Psoas muscle (tissue), 8 donors: ENCODE results near the gene GSTM1. TPM values are rescaled to one million over a fixed set of nuclear protein-coding genes. Genes with fewer than 3 reads are reported as not detected.
"Not testable (repeated sequence)": the region's sequence is repeated elsewhere in the genome, so short reads cannot be mapped to it uniquely, and the experiment has no call there.

Source experiments
- ATAC-seq, 4 donors: fragments of 200-7000 bp; cut with Tn5 transposase; one replicate each; pipeline ENCODE4 v1.9.1; 2020; ENCODE audit warnings: moderate library complexity in 3 of 4, mild to moderate bottlenecking in 2 of 4
- DNase-seq, 2 donors: peaks; one replicate each; pipeline ENCODE4 v3.0.0-alpha.2; 2020
- H3K27ac ChIP-seq: fragments of 200-600 bp; one replicate; pipeline ENCODE4 v1.8.0; 2022
- H3K27me3 ChIP-seq, 3 donors: fragments of 200-600 bp in 1 of 3; one replicate each; pipeline versions ENCODE4 v1.6.1 to v1.8.0; 2013 to 2022; ENCODE audit warnings: low read length in 2 of 3, mild to moderate bottlenecking in 2 of 3, moderate library complexity in 1 of 3; ENCODE audit not compliant: insufficient read depth in 3 of 3
- H3K36me3 ChIP-seq, 2 donors: fragments of 200-600 bp in 1 of 2; one replicate each; pipeline versions ENCODE4 v1.6.1 to v1.8.0; 2013 to 2022; ENCODE audit warnings: low read depth in 1 of 2, mild to moderate bottlenecking in 1 of 2, moderate library complexity in 1 of 2; ENCODE audit not compliant: insufficient read depth in 1 of 2
- H3K4me1 ChIP-seq: fragments of 200-600 bp; one replicate; pipeline ENCODE4 v1.8.0; 2022
- H3K4me3 ChIP-seq: fragments of 200-600 bp; one replicate; pipeline ENCODE4 v1.8.0; 2022; ENCODE audit warnings: mild to moderate bottlenecking
- H3K9me3 ChIP-seq: fragments of 200-600 bp; one replicate; pipeline ENCODE4 v1.8.0; 2022
- CTCF ChIP-seq: fragments of 200-600 bp; IDR thresholded peaks from one replicate; pipeline ENCODE4 v1.8.0; 2022; ENCODE audit warnings: antibody characterized with exemption
- WGBS, 3 donors: extraction: QIAGEN DNeasy Blood & Tissue Kit; methylation state at CpG; one replicate each; pipeline versions ENCODE4 v1.1.6 to v1.1.7; 2013; 5-methylcytosine and 5-hydroxymethylcytosine counted together
- intact Hi-C, 2 donors: fragments of 100-400 bp; cut with DNase I; formaldehyde crosslinking; loops; one replicate each; pipeline versions ENCODE4 v1.11.0 to v1.14.2; 2022
- polyA plus RNA-seq, 3 donors: library from polyadenylated mRNA; stranded (reverse); fragments of 200-250 nt; gene quantifications; one replicate each; pipeline ENCODE4 v1.2.3, GENCODE V29; 2013
- total RNA-seq, 4 donors: library from RNA; stranded (reverse); fragmentation: NEBNext Ultra II Directional in 2 of 4; extraction: Animal tissue kit (Norgen Biotek cat#: 25700) in 2 of 4; gene quantifications; one replicate each; pipeline versions ENCODE4 v1.2.1 to v1.2.4, GENCODE V29; 2021 to 2023
- donor health status: healthy with polysubstance abuse.
- donor health status: DM: no; HTN: no; CAD: no; lungs with moderate emphysema.
- donor health status: Bipolar disorder and iron deficiency.
- donor health status: healthy.
- donor health status: DM: yes; HTN: yes; CAD: no.
- donor health status: DM: no; HTN: no; CAD: no.
- donor health status: DM: no; HTN: no; CAD: no.
- donor health status: DM: yes; HTN: yes; CAD: no.

The GSTM1 gene
- total and polyA plus RNA-seq, 7 donors = 0.21 to 89.4 (median 27.6) TPM; not detected in 1

GRCh38 chr1:109689844-109690405 is 2.3 kb downstream of the GSTM1 start:
- H3K9me3 ChIP-seq = no peaks in the 10 kb centered on the region
- WGBS, 3 donors = 13 to 30% methylated on average over 6 of the region's 6 CpGs; no CpG with 5 or more reads in 1 of the 3 donors
- intact Hi-C loops = loop anchor here in 1 of 2 donors (5.0 kb wide), 1 partner anchor 48 kb away; no protein-coding TSS in a partner anchor
- peaks cover 29% of the 10 kb centered on the region for H3K4me1 ChIP-seq
- no peak overlapping the region for H3K4me3 ChIP-seq
- H3K27me3 ChIP-seq = no peaks in the 10 kb centered on the region
- peaks cover 0 to 16% of the 10 kb centered on the region in 2 donors for H3K36me3 ChIP-seq
- no peak for TF ChIP-seq CTCF
- DNase-seq = no peak
- ATAC-seq = no peak
- peak overlapping the region; percentile 46 for H3K27ac ChIP-seq

GRCh38 chr1:109691759-109692158 is 4.1 kb downstream of the GSTM1 start:
- peak overlapping the region; percentile 41 for H3K27ac ChIP-seq
- TF ChIP-seq CTCF = no peak
- H3K4me3 ChIP-seq = no peak overlapping the region
- H3K4me1 ChIP-seq = peaks cover 39% of the 10 kb centered on the region
- H3K9me3 ChIP-seq = no peaks in the 10 kb centered on the region
- no peaks in the 10 kb centered on the region for H3K27me3 ChIP-seq
- peaks cover 0 to 16% of the 10 kb centered on the region in 2 donors for H3K36me3 ChIP-seq
- WGBS, 3 donors = 21 to 23% methylated on average over 6 of the region's 6 CpGs; no CpG with 5 or more reads in 1 of the 3 donors
- intact Hi-C loops = no loop called here
- ATAC-seq (no peak), DNase-seq (no peak)

- peaks cover 26% of the 10 kb centered on the region for H3K4me1 ChIP-seq
- DNase-seq, H3K4me3 ChIP-seq, H3K9me3 ChIP-seq, H3K27me3 ChIP-seq, intact Hi-C loops, ATAC-seq: not testable (repeated sequence)
- WGBS, 3 donors = 91% methylated on average over 5 of the region's 5 CpGs; no CpG with 5 or more reads in 1 of the 3 donors
- H3K27ac ChIP-seq = peak overlapping the region; percentile 58
- H3K36me3 ChIP-seq = peaks cover 0 to 14% of the 10 kb centered on the region in 2 donors
Observed at GRCh38 chr1:109694400-109694799, 6.8 kb downstream of the GSTM1 start.

- WGBS, 3 donors = 41 to 56% methylated on average over 3 of the region's 3 CpGs; no CpG with 5 or more reads in 1 of the 3 donors
- intact Hi-C loops = not testable (repeated sequence)
Observed at GRCh38 chr1:109695138-109695537, 7.5 kb downstream of the GSTM1 start.

GRCh38 chr1:109697066-109697465 is 9.4 kb downstream of the GSTM1 start:
- Histone ChIP-seq H3K27me3 (no peaks in the 10 kb centered on the region), H3K36me3 (no peaks in the 10 kb centered on the region), H3K9me3 (no peaks in the 10 kb centered on the region), H3K4me3 (no peak overlapping the region), H3K27ac (no peak overlapping the region), H3K4me1 (peaks cover 11% of the 10 kb centered on the region)
- WGBS, 3 donors = 86 to 90% methylated on average over 4 of the region's 4 CpGs; no CpG with 5 or more reads in 1 of the 3 donors
- no peak for TF ChIP-seq CTCF
- ATAC-seq (no peak), DNase-seq (no peak)
- intact Hi-C loops = no loop called here

More at GRCh38 chr1:109695138-109695537, 7.5 kb downstream of the GSTM1 start:
- peak in 2 of 4 donors; percentile 75 to 77 for ATAC-seq
- H3K4me3 ChIP-seq, H3K27me3 ChIP-seq, H3K9me3 ChIP-seq, DNase-seq: not testable (repeated sequence)
- Histone ChIP-seq H3K27ac (peak overlapping the region; percentile 58), H3K36me3 (peaks cover 0 to 11% of the 10 kb centered on the region in 2 donors), H3K4me1 (peaks cover 20% of the 10 kb centered on the region)

GRCh38 chr1:109697861-109698260 is 10.2 kb downstream of the GSTM1 start:
- H3K27me3 ChIP-seq, ATAC-seq, H3K27ac ChIP-seq, H3K36me3 ChIP-seq, intact Hi-C loops, DNase-seq, H3K9me3 ChIP-seq, H3K4me3 ChIP-seq: not testable (repeated sequence)
- H3K4me1 ChIP-seq = peaks cover 10% of the 10 kb centered on the region
- 94 to 100% methylated on average over 4 of the region's 4 CpGs; no CpG with 5 or more reads in 1 of the 3 donors for WGBS, 3 donors

- not testable (repeated sequence) for ATAC-seq, H3K4me3 ChIP-seq, H3K27me3 ChIP-seq, DNase-seq, H3K27ac ChIP-seq, H3K9me3 ChIP-seq, H3K36me3 ChIP-seq, H3K4me1 ChIP-seq
- intact Hi-C loops = loop anchor here in 1 of 2 donors (10.0 kb wide), 1 partner anchor 62 kb away; the partner anchor contains the start of gene EPS8L3
- 95 to 99% (median 97%) methylated on average over 3 of the region's 3 CpGs for WGBS, 3 donors
Observed at GRCh38 chr1:109702940-109703339, 15.3 kb downstream of the GSTM1 start.
